Mucosa of descending colon (tissue), 3 donors: ENCODE data around the gene CDC42BPA. TPM values are rescaled to one million over a fixed set of nuclear protein-coding genes. Genes with fewer than 3 reads are reported as not detected.

ENCODE experiments used
- ATAC-seq: fragments of 200-7000 bp; cut with Tn5 transposase; one replicate; pipeline ENCODE4 v1.9.1; 2020; ENCODE audit warnings: mild to moderate bottlenecking, moderate library complexity
- DNase-seq, 3 donors: peaks; one replicate each; pipeline ENCODE4 v3.0.0-alpha.2; 2020
- H3K36me3 ChIP-seq: fragments of 200-600 bp; one replicate; pipeline ENCODE4 v1.8.0; 2021; ENCODE audit warnings: low read depth, mild to moderate bottlenecking
- H3K4me1 ChIP-seq: fragments of 200-600 bp; one replicate; pipeline ENCODE4 v1.8.0; 2021; ENCODE audit warnings: low read depth, mild to moderate bottlenecking
- H3K4me3 ChIP-seq: fragments of 200-600 bp; one replicate; pipeline ENCODE4 v1.8.0; 2021; ENCODE audit warnings: mild to moderate bottlenecking
- H3K9me3 ChIP-seq: fragments of 200-600 bp; one replicate; pipeline ENCODE4 v1.8.0; 2021; ENCODE audit warnings: mild to moderate bottlenecking
- CTCF ChIP-seq: fragments of 200-600 bp; IDR thresholded peaks from one replicate; pipeline ENCODE4 v1.8.0; 2022; ENCODE audit warnings: antibody characterized with exemption, mild to moderate bottlenecking
- intact Hi-C, 2 donors: fragments of 100-400 bp; cut with DNase I in 1 of 2; cut with micrococcal nuclease in 1 of 2; formaldehyde crosslinking; loops; one replicate each; pipeline versions ENCODE4 v1.11.0 to v1.11.1; 2022; cut with DNase I, micrococcal nuclease
- total RNA-seq, 3 donors: library from RNA; stranded (reverse); fragmentation: NEBNext Ultra II Directional in 2 of 3; extraction: Animal tissue kit (Norgen Biotek cat#: 25700) in 2 of 3; gene quantifications; one replicate each; pipeline versions ENCODE4 v1.2.1 to v1.2.4, GENCODE V29; 2021 to 2023
- donor health status: DM: no; HTN: no; CAD: no; lungs with moderate emphysema.
- donor health status: DM: no; HTN: no; CAD: no.
- donor health status: DM: no; HTN: yes; CAD: no.

CDC42BPA gene
- total RNA-seq, 3 donors from 2014 or later = 32.6 to 70.7 (median 50.2) TPM

- H3K9me3 ChIP-seq = no peaks in the 10 kb centered on the region
- intact Hi-C loops = no loop called here
- no peak overlapping the region for H3K4me3 ChIP-seq
- no peaks in the 10 kb centered on the region for H3K36me3 ChIP-seq
- no peak for ATAC-seq
- TF ChIP-seq CTCF = no peak
- DNase-seq = no peak
- no peaks in the 10 kb centered on the region for H3K4me1 ChIP-seq
These were observed 57.9 kb downstream of the CDC42BPA start for GRCh38 chr1:227260433-227260832.

GRCh38 chr1:227257964-227258363, 60.3 kb downstream of the CDC42BPA start:
- Histone ChIP-seq H3K9me3 (no peaks in the 10 kb centered on the region), H3K4me1 (no peaks in the 10 kb centered on the region), H3K36me3 (no peaks in the 10 kb centered on the region), H3K4me3 (no peak overlapping the region)
- no peak for ATAC-seq
- intact Hi-C loops = no loop called here
- DNase-seq = no peak
- no peak for TF ChIP-seq CTCF

GRCh38 chr1:227255086-227255732, 63.1 kb downstream of the CDC42BPA start:
- ATAC-seq (no peak), DNase-seq (no peak)
- H3K4me3 ChIP-seq = no peak overlapping the region
- no peaks in the 10 kb centered on the region for H3K36me3 ChIP-seq
- no peaks in the 10 kb centered on the region for H3K9me3 ChIP-seq
- intact Hi-C loops = no loop called here
- no peaks in the 10 kb centered on the region for H3K4me1 ChIP-seq
- no peak for TF ChIP-seq CTCF

- no peaks in the 10 kb centered on the region for H3K4me1 ChIP-seq
- intact Hi-C loops = no loop called here
- H3K4me3 ChIP-seq = no peak overlapping the region
- no peak for TF ChIP-seq CTCF
- H3K9me3 ChIP-seq = no peaks in the 10 kb centered on the region
- no peak for DNase-seq
- no peak for ATAC-seq
- no peaks in the 10 kb centered on the region for H3K36me3 ChIP-seq
These were observed 65.2 kb downstream of the CDC42BPA start for GRCh38 chr1:227253065-227253464.

- ATAC-seq = no peak
- Histone ChIP-seq H3K4me1 (no peaks in the 10 kb centered on the region), H3K9me3 (no peaks in the 10 kb centered on the region), H3K4me3 (no peak overlapping the region), H3K36me3 (no peaks in the 10 kb centered on the region)
- intact Hi-C loops = no loop called here
- TF ChIP-seq CTCF = no peak
- DNase-seq = no peak
These were observed 72.5 kb downstream of the CDC42BPA start for GRCh38 chr1:227245613-227246320.
